Cortex of kidney (tissue), 1 donor: ENCODE measurements around the gene LNX1.
"Not testable (repeated sequence)": the region's sequence is repeated elsewhere in the genome, so short reads cannot be mapped to it uniquely, and the experiment has no call there.

Source experiments
- DNase-seq: peaks from one replicate; lab custom pipeline; 2025; lab: John Stamatoyannopoulos, UW

Gene LNX1

DNA sequence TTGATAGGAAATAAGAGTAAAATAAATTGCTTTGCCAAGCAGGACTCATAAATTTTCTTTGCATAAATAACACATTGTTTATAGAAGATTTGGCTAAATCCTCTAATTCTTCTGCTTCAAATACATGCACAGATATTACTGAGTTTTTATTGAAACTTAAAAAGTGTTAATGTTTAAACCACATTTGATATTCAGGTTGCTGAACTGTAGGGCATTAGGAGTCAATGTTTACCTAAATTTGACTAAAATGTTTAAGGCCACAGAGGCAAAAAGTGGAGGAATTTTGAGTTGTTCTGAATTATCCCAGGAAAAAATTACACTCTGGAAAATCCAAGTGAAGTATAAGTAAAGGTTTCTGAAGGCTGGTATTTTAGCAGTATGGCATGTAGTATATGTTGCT lies 135.1 kb downstream of the LNX1 start:
- no peak for DNase-seq

DNA sequence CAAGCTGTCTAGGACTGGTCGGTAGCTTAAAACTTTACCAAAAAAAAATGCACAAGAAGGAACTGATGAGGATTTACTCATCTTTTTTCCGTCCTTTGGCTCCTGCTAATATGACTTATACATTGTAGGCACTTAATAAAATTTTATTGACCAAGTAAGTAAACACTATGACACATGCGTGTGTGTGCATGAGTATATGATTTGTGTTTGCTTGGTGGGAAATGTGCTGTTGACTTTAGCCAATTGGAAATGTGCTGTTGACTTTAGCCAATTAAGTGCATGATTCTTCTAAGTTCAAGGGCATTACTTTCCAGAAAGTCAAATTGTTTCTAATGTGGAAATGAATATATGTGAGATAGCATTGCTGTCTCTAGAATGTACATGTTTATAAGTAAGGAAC lies 135.5 kb downstream of the LNX1 start:
- no peak for DNase-seq

DNA sequence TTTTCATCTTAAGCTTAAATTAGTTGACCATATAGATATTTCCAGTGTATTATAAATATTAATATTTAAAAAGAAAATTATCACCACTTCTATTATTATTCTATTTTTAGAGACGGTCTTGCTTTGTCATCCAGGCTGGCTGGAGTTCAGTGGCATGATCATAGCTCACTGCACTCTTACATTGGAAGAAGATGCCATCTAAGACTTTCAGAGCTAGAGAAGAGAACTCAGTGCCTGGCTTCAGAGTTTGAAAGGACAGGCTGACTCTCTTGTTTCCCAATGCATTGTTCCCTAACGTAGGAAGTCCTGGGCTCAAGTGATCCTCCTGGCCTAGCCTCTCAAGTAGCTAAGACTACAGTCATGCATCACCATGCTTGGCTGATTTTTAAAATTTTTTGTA lies 137.9 kb downstream of the LNX1 start:
- no peak for DNase-seq

DNA sequence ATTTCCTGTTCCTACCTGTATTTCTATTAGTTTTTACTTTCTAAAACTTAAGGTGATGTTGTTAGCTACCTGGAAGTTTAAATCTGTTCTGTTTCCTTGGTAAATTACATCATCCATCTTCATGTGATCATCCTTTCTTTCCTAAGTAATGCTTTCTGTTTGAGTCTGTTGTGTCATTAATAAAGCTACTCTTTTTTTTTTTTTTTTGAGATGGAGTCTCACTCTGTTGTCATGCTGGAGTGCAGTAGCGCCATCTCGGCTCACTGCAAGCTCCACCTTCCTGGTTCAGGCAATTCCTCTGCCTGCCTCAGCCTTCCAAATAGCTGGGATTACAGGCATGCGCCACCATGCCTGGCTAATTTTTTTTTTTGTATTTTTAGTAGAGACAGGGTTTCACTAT lies 140.5 kb downstream of the LNX1 start:
- no peak for DNase-seq

DNA sequence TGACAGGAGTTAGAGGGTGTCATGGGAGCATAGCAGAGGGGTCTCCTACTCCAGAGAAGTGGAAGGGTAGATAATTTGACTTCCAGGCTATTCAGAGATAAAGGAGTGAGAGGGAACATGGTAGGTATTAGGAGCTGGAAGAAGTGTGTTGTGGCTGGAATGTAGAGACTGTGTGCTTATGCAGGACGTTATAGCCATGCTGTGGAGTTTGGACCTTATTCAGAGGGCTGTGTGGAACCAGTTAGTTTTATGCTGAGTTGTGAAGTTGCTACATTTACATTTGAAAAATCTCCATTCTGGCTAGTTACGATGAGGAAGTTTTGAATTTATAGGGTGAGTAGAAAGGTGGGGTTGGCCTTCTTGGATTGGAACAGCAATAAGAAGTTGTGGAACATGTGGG lies 146.3 kb downstream of the LNX1 start:
- no peak for DNase-seq

DNA sequence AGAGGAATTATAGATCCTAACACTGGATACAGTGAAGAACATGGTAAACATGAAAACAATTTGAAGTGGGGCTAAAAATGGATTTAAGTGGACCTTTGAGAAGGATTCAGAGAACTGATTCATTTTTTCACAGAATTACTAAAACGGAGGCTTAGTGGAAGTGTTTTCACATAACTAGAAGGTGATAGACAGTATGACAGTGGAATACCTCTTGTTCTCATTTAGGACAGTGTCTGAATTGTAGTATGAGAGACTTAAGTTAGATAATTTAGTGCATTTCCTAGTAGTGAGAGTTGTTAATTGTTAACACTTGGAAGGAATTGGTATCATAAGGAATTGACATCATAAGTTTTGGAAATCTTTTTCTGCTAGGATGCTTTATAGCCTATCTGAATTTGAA lies 149.7 kb downstream of the LNX1 start:
- DNase-seq, result no peak

DNA sequence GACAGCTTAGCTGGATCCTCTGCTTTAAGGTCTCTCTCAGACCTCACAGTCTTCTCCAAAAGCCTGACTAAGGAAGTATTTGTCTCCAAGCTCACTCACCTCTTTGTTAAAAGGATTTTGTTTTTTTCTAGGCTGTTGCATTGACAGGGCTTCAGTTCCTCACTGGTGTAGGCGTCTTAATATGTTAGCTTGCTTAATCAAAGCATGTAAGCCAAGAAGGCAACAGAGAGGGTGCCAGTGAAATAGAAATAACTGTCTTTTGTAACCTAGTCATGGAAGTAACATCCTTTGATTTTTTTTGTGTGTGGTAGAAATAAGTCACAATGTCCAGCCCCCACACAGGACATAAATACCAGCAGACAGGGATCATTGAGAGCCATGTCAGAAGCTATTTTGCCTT lies 155.0 kb downstream of the LNX1 start:
- DNase-seq, result no peak

DNA sequence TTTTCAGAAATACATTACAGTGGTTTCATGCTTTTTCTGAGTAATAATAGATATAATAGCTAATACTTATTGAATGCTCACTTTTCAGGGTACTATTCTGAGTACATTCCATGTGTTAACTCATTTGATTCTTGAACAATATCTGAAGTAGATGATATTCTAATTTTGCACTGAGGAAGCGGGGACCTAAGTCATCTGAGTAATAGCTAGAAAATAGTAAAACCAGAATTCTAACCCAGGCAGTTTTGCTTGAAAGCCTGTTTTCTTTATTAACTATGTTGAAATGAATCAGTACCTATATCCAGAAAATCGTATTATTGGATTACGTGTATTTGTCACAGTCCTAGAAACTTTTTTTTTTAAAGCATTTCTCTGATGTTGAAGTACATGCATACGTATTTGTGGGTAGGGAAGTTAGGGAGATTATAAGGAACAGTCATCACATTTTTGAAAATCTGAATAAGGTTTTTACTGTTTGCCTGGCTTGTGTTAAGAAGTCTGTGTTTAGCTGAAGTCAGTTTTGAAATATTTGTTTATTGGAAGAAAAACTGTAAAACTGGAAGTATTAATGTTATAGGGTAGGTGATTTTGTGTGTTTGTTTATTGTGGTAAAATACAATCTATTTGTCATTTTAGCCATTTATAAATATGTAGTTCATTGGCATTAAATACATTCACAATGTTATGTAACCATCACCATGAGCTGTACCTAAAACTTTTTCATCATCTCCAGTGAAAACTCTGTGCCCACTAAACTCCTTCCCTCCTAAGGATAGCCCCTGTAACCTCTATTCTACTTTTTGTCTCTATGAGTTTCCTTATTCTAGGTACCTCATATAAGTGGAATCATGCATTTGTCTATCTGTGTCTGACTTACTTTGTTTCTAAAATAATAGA lies 158.5 kb downstream of the LNX1 start:
- no peak for DNase-seq

DNA sequence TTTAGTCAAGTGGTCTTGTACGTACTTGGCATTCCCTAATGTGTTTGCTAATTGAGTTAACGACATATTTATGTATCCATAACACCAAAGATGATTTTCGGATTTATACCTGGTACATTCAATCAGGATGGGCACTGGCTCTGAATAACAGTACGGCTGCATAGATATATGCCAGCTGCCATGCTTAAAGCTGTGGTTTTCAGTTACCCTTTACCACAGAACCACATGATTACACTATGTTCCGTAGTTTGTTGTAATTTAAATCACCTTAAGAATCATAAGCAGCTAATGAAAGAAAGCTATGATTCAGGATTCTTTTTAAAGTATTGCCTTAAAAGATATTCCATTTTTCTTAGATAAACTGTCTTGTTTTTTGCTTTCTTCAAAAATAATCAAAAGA lies 160.2 kb downstream of the LNX1 start:
- no peak for DNase-seq

DNA sequence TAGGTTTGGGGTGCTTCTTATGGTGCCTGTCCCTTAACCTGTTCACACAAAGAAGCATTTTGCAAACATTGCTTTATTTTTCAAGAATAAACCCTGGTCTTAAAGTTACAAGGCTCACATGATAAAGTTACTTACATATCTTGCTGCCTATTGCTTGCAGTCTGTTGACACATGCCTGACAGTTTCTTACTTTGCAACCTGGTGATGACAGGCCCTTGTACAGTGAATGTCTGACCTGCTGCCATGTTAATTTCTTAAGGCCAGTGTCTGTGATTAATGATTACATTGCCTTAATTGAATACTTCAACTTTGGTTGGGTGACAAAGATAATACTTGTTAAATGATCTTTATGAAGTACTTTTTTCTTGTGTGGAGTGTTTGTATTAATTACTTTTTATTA lies 163.9 kb downstream of the LNX1 start:
- no peak for DNase-seq

DNA sequence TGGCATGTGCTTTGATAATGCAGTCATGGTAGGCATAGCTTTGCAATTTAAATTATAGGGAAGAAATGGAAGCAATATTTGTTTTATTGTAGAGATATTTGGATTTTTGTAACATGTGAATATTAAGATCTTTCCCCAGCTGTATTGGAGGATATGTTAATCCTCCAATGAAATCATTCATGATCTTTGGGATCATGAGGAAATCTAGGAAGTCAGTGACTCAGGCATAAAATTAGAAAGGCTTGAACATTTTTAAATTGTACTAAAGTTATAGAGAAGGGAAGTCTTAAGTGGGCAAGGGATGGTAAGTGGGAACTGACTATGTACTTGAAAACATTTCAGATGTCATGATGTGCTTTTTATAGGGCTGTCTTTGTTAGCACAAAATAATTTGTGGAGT lies 167.0 kb downstream of the LNX1 start:
- DNase-seq, result no peak

DNA sequence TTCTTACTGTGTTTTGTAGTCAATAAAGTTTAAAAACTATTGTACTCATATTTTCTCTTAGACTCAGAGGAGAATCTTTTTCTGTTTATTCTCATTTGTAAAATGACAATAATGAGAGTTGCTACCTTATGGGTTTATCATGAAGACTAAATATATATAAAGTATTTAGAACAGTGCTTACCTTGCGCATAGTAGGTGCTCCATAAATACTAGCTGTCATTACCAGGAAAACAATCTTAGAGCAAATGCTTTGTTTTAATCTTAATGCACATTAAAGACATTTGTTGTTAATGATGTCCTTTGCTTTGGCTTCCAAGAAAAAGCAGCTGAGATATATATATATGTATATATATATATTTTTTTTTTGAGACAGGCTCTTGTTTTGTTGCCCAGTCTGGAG lies 168.9 kb downstream of the LNX1 start:
- no peak for DNase-seq

DNA sequence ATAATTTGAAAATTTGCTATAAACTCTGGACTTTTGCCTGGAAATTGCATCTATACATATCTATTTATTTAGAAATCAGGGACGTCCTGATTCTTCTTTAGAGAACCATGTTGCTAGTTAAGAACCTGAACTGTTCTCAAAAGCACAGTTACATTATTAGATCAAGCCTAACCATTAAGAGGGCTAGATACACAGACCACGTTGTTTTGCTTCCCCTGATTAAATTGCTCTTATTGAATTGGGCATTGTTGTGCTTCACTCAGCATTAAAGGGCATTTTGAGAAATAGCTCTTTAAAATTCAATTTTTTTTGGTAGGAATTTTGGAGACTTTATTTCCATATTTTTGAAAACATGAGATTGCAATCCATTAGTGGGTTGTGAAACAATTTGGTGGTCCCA lies 169.5 kb downstream of the LNX1 start:
- DNase-seq, result no peak

DNA sequence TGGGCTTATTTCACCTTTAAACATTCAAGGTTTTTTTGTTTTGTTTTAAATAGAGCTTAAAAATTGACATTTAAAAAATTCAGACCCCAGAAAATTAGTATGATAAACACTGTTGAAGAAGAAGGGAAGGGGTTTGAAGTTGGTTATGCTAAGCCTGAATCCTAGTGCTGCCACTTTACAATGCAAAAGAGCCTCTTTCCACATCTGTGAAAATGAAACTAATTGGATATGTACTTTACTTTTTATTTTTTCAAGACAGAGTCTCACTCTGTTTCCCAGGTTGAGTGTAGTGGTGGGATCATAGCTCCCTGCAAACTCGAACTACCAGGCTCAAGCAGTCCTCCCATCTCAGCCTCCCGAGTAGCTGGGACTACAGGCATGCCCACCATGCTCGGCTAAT lies 172.1 kb downstream of the LNX1 start:
- DNase-seq, result no peak

DNA sequence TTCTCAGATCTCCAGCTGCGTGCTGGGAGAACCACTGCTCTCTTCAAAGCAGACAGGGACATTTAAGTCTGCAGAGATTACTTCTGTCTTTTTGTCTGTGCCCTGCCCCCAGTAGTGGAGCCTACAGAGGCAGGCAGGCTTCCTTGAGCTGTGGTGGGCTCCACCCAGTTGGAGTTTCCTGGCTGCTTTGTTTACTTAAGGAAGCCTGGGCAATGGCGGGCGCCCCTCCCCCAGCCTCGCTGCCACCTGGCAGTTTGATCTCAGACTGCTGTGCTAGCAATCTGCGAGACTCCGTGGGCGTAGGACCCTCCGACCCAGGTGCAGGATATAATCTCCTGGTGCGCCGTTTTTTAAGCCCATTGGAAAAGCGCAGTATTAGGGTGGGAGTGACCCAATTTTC lies 181.8 kb downstream of the LNX1 start:
- not testable (repeated sequence) for DNase-seq
